ENCODE data around the gene PACSIN2.

The PACSIN2 gene

GRCh38 chr22:42906605-42907348, 108.2 kb downstream of the PACSIN2 start:
- no peak for DNase-seq (ENCODE audit: low read depth in 3 of 3)

GRCh38 chr22:42905702-42906183, 109.2 kb downstream of the PACSIN2 start:
- no peak for DNase-seq (ENCODE audit: low read depth in 3 of 3)

GRCh38 chr22:42905217-42905616, 109.7 kb downstream of the PACSIN2 start:
- DNase-seq (ENCODE audit: low read depth in 3 of 3), result no peak

- no peak for DNase-seq (ENCODE audit: low read depth in 3 of 3)
Observed at GRCh38 chr22:42904050-42904449, 110.9 kb downstream of the PACSIN2 start.

- no peak for DNase-seq (ENCODE audit: low read depth in 3 of 3)
Observed at GRCh38 chr22:42902875-42903510, 112.0 kb downstream of the PACSIN2 start.

- no peak for DNase-seq (ENCODE audit: low read depth in 3 of 3)
Observed at GRCh38 chr22:42901790-42902508, 113.0 kb downstream of the PACSIN2 start.

- DNase-seq (ENCODE audit: low read depth in 3 of 3), result no peak
Observed at GRCh38 chr22:42897960-42898359, 117.0 kb downstream of the PACSIN2 start.

GRCh38 chr22:42895541-42895981, 119.4 kb downstream of the PACSIN2 start:
- no peak for DNase-seq (ENCODE audit: low read depth in 3 of 3)

GRCh38 chr22:42895087-42895486, 119.9 kb downstream of the PACSIN2 start:
- no peak for DNase-seq (ENCODE audit: low read depth in 3 of 3)

GRCh38 chr22:42893371-42894150, 121.4 kb downstream of the PACSIN2 start:
- DNase-seq (ENCODE audit: low read depth in 3 of 3), result no peak

GRCh38 chr22:42892571-42893316, 122.2 kb downstream of the PACSIN2 start:
- DNase-seq (ENCODE audit: low read depth in 3 of 3), result no peak

GRCh38 chr22:42892156-42892555, 122.8 kb downstream of the PACSIN2 start:
- no peak for DNase-seq (ENCODE audit: low read depth in 3 of 3)

- DNase-seq (ENCODE audit: low read depth in 3 of 3), result no peak
Observed at GRCh38 chr22:42891696-42892095, 123.3 kb downstream of the PACSIN2 start.

- no peak for DNase-seq (ENCODE audit: low read depth in 3 of 3)
Observed at GRCh38 chr22:42891008-42891407, 123.9 kb downstream of the PACSIN2 start.

- no peak for DNase-seq (ENCODE audit: low read depth in 3 of 3)
Observed at GRCh38 chr22:42889304-42889703, 125.6 kb downstream of the PACSIN2 start.

GRCh38 chr22:42887523-42888507, 127.1 kb downstream of the PACSIN2 start:
- DNase-seq (ENCODE audit: low read depth in 3 of 3), result no peak

GRCh38 chr22:42887120-42887519, 127.8 kb downstream of the PACSIN2 start:
- DNase-seq (ENCODE audit: low read depth in 3 of 3), result no peak

GRCh38 chr22:42885446-42885845, 129.5 kb downstream of the PACSIN2 start:
- DNase-seq (ENCODE audit: low read depth in 3 of 3), result no peak

GRCh38 chr22:42884616-42885375, 130.2 kb downstream of the PACSIN2 start:
- DNase-seq (ENCODE audit: low read depth in 3 of 3), result no peak
